Measurements from ENCODE around the gene TMEM9.

The TMEM9 gene

GRCh38 chr1:201154389-201155165, at the start of gene TMEM9:
Gene TMEM9 (minus strand): TSS chr1:201154474. CDS start chr1:201153923, 551 bp downstream.
- DNase-seq (ENCODE audit: low read depth, low spot score) = peak; percentile 99
- Histone ChIP-seq H3K4me3 (ENCODE audit: insufficient read length, low read depth) (peak within 1 kb of the TSS; percentile 88), H3K36me3 (ENCODE audit: insufficient read depth, insufficient read length, low read length) (peaks cover 38% of the 10 kb centered on the region), H3K4me1 (ENCODE audit: insufficient read depth, insufficient read length) (peaks cover 4% of the 10 kb centered on the region), H3K9me3 (ENCODE audit: insufficient read depth, low read length) (no peaks in the 10 kb centered on the region), H3K9ac (ENCODE audit: insufficient read length, low read depth) (peak within 1 kb of the TSS; percentile 92), H3K27me3 (ENCODE audit: insufficient read depth, insufficient read length) (no peaks in the 10 kb centered on the region)
- TF ChIP-seq ZNF274 (IDR thresholded peaks at IDR 0.05; ENCODE audit: low read depth, low read length) (no peak), YY1 (IDR thresholded peaks at IDR 0.05; ENCODE audit: insufficient read depth, insufficient read length) (no peak), SUZ12 (IDR thresholded peaks at IDR 0.05; ENCODE audit: extremely low read depth, insufficient read depth, insufficient read length) (no peak)

DNA sequence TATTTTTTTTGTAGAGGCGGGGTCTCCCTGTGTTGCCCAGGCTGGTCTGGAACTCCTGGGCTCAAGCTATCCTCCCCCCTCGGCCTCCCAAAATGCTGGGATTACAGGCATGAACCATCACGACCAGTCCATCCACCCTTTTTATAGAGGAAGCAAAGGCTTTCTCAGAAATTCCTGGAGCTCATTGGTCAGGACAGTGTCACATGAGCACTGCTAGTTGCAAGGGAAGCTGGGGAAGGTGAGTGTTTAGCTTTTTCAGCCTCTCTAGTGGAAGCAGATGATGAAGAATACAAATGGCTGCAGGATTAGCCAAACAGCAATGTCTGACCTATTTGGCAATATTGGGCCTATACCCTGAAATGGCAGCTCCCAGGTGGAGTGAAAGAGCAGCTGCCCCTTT, 44.3 kb upstream of the TMEM9 start:
- Histone ChIP-seq H3K9me3 (ENCODE audit: insufficient read depth, low read length) (no peaks in the 10 kb centered on the region), H3K4me3 (ENCODE audit: insufficient read length, low read depth) (no peak overlapping the region), H3K9ac (ENCODE audit: insufficient read length, low read depth) (no peak overlapping the region), H3K4me1 (ENCODE audit: insufficient read depth, insufficient read length) (no peaks in the 10 kb centered on the region), H3K36me3 (ENCODE audit: insufficient read depth, insufficient read length, low read length) (no peaks in the 10 kb centered on the region), H3K27me3 (ENCODE audit: insufficient read depth, insufficient read length) (no peaks in the 10 kb centered on the region)
- DNase-seq (ENCODE audit: low read depth, low spot score) = no peak
- TF ChIP-seq SUZ12 (IDR thresholded peaks at IDR 0.05; ENCODE audit: extremely low read depth, insufficient read depth, insufficient read length) (no peak), ZNF274 (IDR thresholded peaks at IDR 0.05; ENCODE audit: low read depth, low read length) (no peak), YY1 (IDR thresholded peaks at IDR 0.05; ENCODE audit: insufficient read depth, insufficient read length) (no peak)

GRCh38 chr1:201194046-201194445, 39.8 kb upstream of the TMEM9 start:
- H3K36me3 ChIP-seq (ENCODE audit: insufficient read depth, insufficient read length, low read length) = no peaks in the 10 kb centered on the region
- peaks cover 10% of the 10 kb centered on the region for H3K27me3 ChIP-seq (ENCODE audit: insufficient read depth, insufficient read length)
- DNase-seq (ENCODE audit: low read depth, low spot score) = no peak
- no peaks in the 10 kb centered on the region for H3K9me3 ChIP-seq (ENCODE audit: insufficient read depth, low read length)
- no peak overlapping the region for H3K9ac ChIP-seq (ENCODE audit: insufficient read length, low read depth)
- H3K4me1 ChIP-seq (ENCODE audit: insufficient read depth, insufficient read length) = peaks cover 12% of the 10 kb centered on the region
- no peak for TF ChIP-seq ZNF274 (IDR thresholded peaks at IDR 0.05; ENCODE audit: low read depth, low read length)
- no peak for TF ChIP-seq YY1 (IDR thresholded peaks at IDR 0.05; ENCODE audit: insufficient read depth, insufficient read length)
- TF ChIP-seq SUZ12 (IDR thresholded peaks at IDR 0.05; ENCODE audit: extremely low read depth, insufficient read depth, insufficient read length) = no peak
- H3K4me3 ChIP-seq (ENCODE audit: insufficient read length, low read depth) = no peak overlapping the region

GRCh38 chr1:201192261-201192788, 38.1 kb upstream of the TMEM9 start:
- TF ChIP-seq ZNF274 (IDR thresholded peaks at IDR 0.05; ENCODE audit: low read depth, low read length) = no peak
- TF ChIP-seq YY1 (IDR thresholded peaks at IDR 0.05; ENCODE audit: insufficient read depth, insufficient read length) = no peak
- TF ChIP-seq SUZ12 (IDR thresholded peaks at IDR 0.05; ENCODE audit: extremely low read depth, insufficient read depth, insufficient read length) = no peak
- no peaks in the 10 kb centered on the region for H3K9me3 ChIP-seq (ENCODE audit: insufficient read depth, low read length)
- DNase-seq (ENCODE audit: low read depth, low spot score) = no peak

DNA sequence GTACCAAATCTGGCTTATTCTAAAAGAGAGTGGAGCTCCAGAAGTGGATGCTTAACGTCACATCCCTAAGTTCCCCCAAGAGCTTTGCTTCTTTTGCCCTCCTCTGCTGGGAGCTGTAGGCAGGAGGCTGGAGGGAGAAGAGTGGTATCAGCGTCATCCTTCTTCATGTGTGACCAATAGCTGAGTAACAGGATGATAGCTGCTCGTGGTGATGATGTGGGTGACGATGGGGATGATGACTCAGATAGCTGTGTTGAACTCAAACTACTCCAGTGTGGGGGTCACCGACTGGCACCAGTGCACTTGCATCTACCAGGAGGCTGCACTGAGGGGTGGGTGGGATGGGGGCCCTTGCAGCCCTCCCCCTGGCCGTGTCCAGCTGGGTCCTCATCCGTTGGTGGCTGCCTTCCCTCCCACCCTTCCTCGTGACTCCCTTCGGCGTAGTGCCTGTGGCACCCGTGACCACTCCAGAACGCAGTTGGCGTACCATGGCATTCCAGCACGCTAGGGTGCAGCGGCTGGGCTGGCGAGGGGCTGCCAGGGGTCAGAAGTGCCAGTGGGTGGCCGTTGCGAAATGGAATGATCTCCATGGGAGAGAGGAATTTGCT, 37.5 kb upstream of the TMEM9 start:
- H3K9me3 ChIP-seq (ENCODE audit: insufficient read depth, low read length) = no peaks in the 10 kb centered on the region
- no peak overlapping the region for H3K4me3 ChIP-seq (ENCODE audit: insufficient read length, low read depth)
- peaks cover 10% of the 10 kb centered on the region for H3K27me3 ChIP-seq (ENCODE audit: insufficient read depth, insufficient read length)
- peaks cover 12% of the 10 kb centered on the region for H3K4me1 ChIP-seq (ENCODE audit: insufficient read depth, insufficient read length)
- no peaks in the 10 kb centered on the region for H3K36me3 ChIP-seq (ENCODE audit: insufficient read depth, insufficient read length, low read length)
- H3K9ac ChIP-seq (ENCODE audit: insufficient read length, low read depth) = no peak overlapping the region
- TF ChIP-seq SUZ12 (IDR thresholded peaks at IDR 0.05; ENCODE audit: extremely low read depth, insufficient read depth, insufficient read length) (no peak), YY1 (IDR thresholded peaks at IDR 0.05; ENCODE audit: insufficient read depth, insufficient read length) (no peak)
- no peak for DNase-seq (ENCODE audit: low read depth, low spot score)

More at GRCh38 chr1:201192261-201192788, 38.1 kb upstream of the TMEM9 start:
- Histone ChIP-seq H3K36me3 (ENCODE audit: insufficient read depth, insufficient read length, low read length) (no peaks in the 10 kb centered on the region), H3K9ac (ENCODE audit: insufficient read length, low read depth) (no peak overlapping the region), H3K4me3 (ENCODE audit: insufficient read length, low read depth) (no peak overlapping the region), H3K4me1 (ENCODE audit: insufficient read depth, insufficient read length) (peaks cover 12% of the 10 kb centered on the region), H3K27me3 (ENCODE audit: insufficient read depth, insufficient read length) (peaks cover 10% of the 10 kb centered on the region)

DNA sequence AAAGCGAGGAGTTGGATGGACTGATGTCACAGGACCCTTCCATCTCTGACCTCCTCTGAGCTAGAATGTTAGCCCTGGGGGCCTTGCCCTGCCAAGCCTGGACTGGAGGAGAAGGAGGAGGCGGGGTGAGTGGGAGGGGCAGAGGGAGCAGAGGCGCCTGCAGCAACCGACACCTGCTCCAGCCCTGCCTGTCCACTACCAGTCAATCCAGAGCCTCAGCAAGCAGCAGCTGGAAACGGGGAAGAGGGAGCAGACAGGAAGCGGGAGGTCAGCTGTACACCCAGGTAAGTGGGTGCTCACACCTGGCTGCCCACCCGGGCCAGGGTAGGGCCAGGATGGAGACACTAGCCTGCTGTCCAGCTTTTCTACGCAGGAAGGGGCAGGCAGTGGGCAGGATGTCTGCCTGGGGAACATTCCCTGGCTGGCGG, 36.4 kb upstream of the TMEM9 start, which contains the start of gene IGFN1:
TSS of gene IGFN1 (plus strand) at position 201 of the 428 bp plus-strand sequence. CDS start 2,470 bp downstream, outside the sequence.
- Histone ChIP-seq H3K36me3 (ENCODE audit: insufficient read depth, insufficient read length, low read length) (no peaks in the 10 kb centered on the region), H3K9me3 (ENCODE audit: insufficient read depth, low read length) (no peaks in the 10 kb centered on the region), H3K4me3 (ENCODE audit: insufficient read length, low read depth) (no peak within 1 kb of the TSS), H3K9ac (ENCODE audit: insufficient read length, low read depth) (no peak within 1 kb of the TSS), H3K27me3 (ENCODE audit: insufficient read depth, insufficient read length) (peaks cover 10% of the 10 kb centered on the region), H3K4me1 (ENCODE audit: insufficient read depth, insufficient read length) (peaks cover 12% of the 10 kb centered on the region)
- peak; percentile 27 for DNase-seq (ENCODE audit: low read depth, low spot score)
- TF ChIP-seq ZNF274 (IDR thresholded peaks at IDR 0.05; ENCODE audit: low read depth, low read length) = no peak
- TF ChIP-seq SUZ12 (IDR thresholded peaks at IDR 0.05; ENCODE audit: extremely low read depth, insufficient read depth, insufficient read length) = no peak
- no peak for TF ChIP-seq YY1 (IDR thresholded peaks at IDR 0.05; ENCODE audit: insufficient read depth, insufficient read length)

DNA sequence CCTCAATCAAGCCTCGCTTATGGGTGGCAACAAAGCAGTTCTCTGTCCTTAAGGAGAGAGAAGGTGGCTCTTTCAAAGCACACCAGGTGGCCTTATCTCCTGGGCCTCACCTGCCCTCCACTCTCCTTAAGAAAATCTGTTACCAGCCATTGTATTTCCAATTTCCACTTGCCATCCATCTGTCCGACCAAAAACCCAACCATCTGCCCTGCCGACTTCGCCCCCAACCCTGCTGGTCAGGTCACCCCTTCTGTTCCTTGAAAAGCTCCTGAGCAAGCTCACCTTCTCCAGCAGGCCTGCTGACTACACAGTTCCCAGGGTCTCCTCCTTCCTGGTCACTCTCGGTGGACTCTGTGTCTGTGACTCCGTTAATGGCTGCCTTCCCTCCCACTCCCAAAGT, 35.7 kb upstream of the TMEM9 start:
- Histone ChIP-seq H3K4me3 (ENCODE audit: insufficient read length, low read depth) (no peak overlapping the region), H3K4me1 (ENCODE audit: insufficient read depth, insufficient read length) (peaks cover 18% of the 10 kb centered on the region), H3K9ac (ENCODE audit: insufficient read length, low read depth) (no peak overlapping the region), H3K27me3 (ENCODE audit: insufficient read depth, insufficient read length) (peaks cover 10% of the 10 kb centered on the region), H3K36me3 (ENCODE audit: insufficient read depth, insufficient read length, low read length) (no peaks in the 10 kb centered on the region), H3K9me3 (ENCODE audit: insufficient read depth, low read length) (no peaks in the 10 kb centered on the region)
- DNase-seq (ENCODE audit: low read depth, low spot score) = no peak
- TF ChIP-seq SUZ12 (IDR thresholded peaks at IDR 0.05; ENCODE audit: extremely low read depth, insufficient read depth, insufficient read length) = no peak
- no peak for TF ChIP-seq YY1 (IDR thresholded peaks at IDR 0.05; ENCODE audit: insufficient read depth, insufficient read length)
- TF ChIP-seq ZNF274 (IDR thresholded peaks at IDR 0.05; ENCODE audit: low read depth, low read length) = no peak

All from NT2/D1 (cell line).